ENCODE results near the gene KRT76.

DNA sequence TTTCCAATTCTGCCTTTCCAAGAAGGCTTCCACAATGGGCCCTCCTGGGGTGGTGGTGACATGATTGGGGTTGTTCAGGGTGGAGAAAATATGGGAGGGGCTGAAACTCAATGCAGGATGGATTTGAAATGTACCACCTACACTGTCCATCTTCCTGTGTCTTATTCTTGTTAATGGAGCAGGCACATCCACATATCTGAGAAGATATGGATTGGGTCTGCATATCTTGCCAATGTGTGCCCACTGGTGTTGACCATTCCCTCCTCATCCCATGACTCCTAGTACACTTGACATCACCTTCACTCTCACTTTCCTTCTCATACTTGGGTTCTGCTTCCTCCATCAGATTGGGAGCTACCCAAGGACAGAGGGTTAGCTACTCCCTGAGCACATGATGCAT is 7.2 kb downstream of the KRT76 start:
- TF ChIP-seq CTCF (IDR thresholded peaks at IDR 0.05) (no peak), POLR2A (IDR thresholded peaks at IDR 0.05) (no peak), EP300 (IDR thresholded peaks at IDR 0.05) (no peak)

Data from tibial nerve (tissue), 4 donors.